MM.1S (cell line): Measurements from ENCODE around the gene SMURF1.
A peak's percentile ranks its signal among the peaks of the same experiment; 100 is the strongest.

Source experiments
- CTCF ChIP-seq: fragments of 300-600 bp; sonication (generic); IDR thresholded peaks from 2 replicates; pipeline ENCODE4 v1.5.1; 2016; ENCODE audit warnings: antibody characterized with exemption, low read length, mixed read lengths
- EZH2 ChIP-seq: fragments of 300-600 bp; sonication (generic); optimal IDR thresholded peaks from 2 replicates; pipeline ENCODE3; 2017; ENCODE audit warnings: low read depth, mild to moderate bottlenecking, antibody characterized with exemption, low read length, mixed read lengths
- EZH2phosphoT487 ChIP-seq: fragments of 300-600 bp; sonication (generic); IDR thresholded peaks from 2 replicates; pipeline ENCODE4 v1.6.1; 2018; ENCODE audit warnings: antibody characterized with exemption, low read length

GRCh38 chr7:99036546-99037111, 107.3 kb downstream of the SMURF1 start:
- TF ChIP-seq CTCF, result peak; percentile 15; the same call in 1 of the 2 replicates
- no peak for TF ChIP-seq EZH2
- TF ChIP-seq EZH2phosphoT487, result no peak
